GM18502 (cell line): ENCODE data around the gene TMEM214.
A peak's percentile ranks its signal among the peaks of the same experiment; 100 is the strongest.

Experiments used
- ATAC-seq: cut with Tn5 transposase; IDR thresholded peaks from one replicate; pipeline ENCODE4 v1.9.1; 2021; ENCODE audit warnings: mild to moderate bottlenecking; ENCODE audit not compliant: unreplicated experiment, poor library complexity

Gene TMEM214

GRCh38 chr2:27009716-27010115 is 23.0 kb upstream of the TMEM214 start:
- no peak for ATAC-seq

GRCh38 chr2:27010139-27010538 is 22.6 kb upstream of the TMEM214 start:
- ATAC-seq: no peak

GRCh38 chr2:27013738-27014137 is 19.0 kb upstream of the TMEM214 start:
- no peak for ATAC-seq

- ATAC-seq: no peak
Measured at GRCh38 chr2:27014771-27015433, 17.9 kb upstream of the TMEM214 start.

- ATAC-seq: no peak
Measured at GRCh38 chr2:27016801-27017325, 15.9 kb upstream of the TMEM214 start.

- no peak for ATAC-seq
Measured at GRCh38 chr2:27018142-27018541, 14.6 kb upstream of the TMEM214 start.

- ATAC-seq: no peak
Measured at GRCh38 chr2:27019459-27019858, 13.3 kb upstream of the TMEM214 start.

GRCh38 chr2:27019931-27020855 is 12.6 kb upstream of the TMEM214 start:
- no peak for ATAC-seq

- no peak for ATAC-seq
Measured at GRCh38 chr2:27021253-27022049, 11.3 kb upstream of the TMEM214 start.

GRCh38 chr2:27023740-27024139 is 9.0 kb upstream of the TMEM214 start:
- ATAC-seq: no peak

- no peak for ATAC-seq
Measured at GRCh38 chr2:27024188-27024587, 8.6 kb upstream of the TMEM214 start.

- no peak for ATAC-seq
Measured at GRCh38 chr2:27024812-27025211, 8.0 kb upstream of the TMEM214 start.

GRCh38 chr2:27025281-27025800 is 7.4 kb upstream of the TMEM214 start:
- ATAC-seq: no peak

- ATAC-seq: no peak
Measured at GRCh38 chr2:27025861-27026851, 6.6 kb upstream of the TMEM214 start.

- ATAC-seq: no peak
Measured at GRCh38 chr2:27027211-27027651, 5.5 kb upstream of the TMEM214 start.

GRCh38 chr2:27029051-27029450 is 3.7 kb upstream of the TMEM214 start:
- no peak for ATAC-seq

- ATAC-seq: peak; percentile 17
Measured at GRCh38 chr2:27033253-27033852, 588 bp downstream of the TMEM214 start.

GRCh38 chr2:27038012-27038411 is 5.2 kb downstream of the TMEM214 start:
- no peak for ATAC-seq
